Neural cell (in vitro differentiated cells): ENCODE data around the gene GABPB2. TPM values are rescaled to one million over a fixed set of nuclear protein-coding genes. Genes with fewer than 3 reads are reported as not detected.

Experiments
- H2AFZ ChIP-seq: fragments of 200-600, 300-800 bp; sonication (generic), shearing (Covaris generic); 2 replicates; pipeline ENCODE4 v1.6.0; 2014; ENCODE audit warnings: low read depth, mild to moderate bottlenecking, antibody characterized with exemption, low read length, moderate library complexity
- H3F3A ChIP-seq: fragments of 200-600 bp; shearing (Covaris generic); 2 replicates; pipeline ENCODE4 v1.6.1; 2016; ENCODE audit warnings: mild to moderate bottlenecking, moderate library complexity, mixed read lengths, antibody characterized with exemption, low read length; ENCODE audit not compliant: insufficient read depth, poor library complexity, severe bottlenecking
- H3K27ac ChIP-seq: fragments of 200-600, 300-800 bp; sonication (generic), shearing (Covaris generic); 2 replicates; pipeline ENCODE4 v1.5.1; 2014; ENCODE audit warnings: mild to moderate bottlenecking, low read length, moderate library complexity
- H3K27me3 ChIP-seq: fragments of 300-800, 200-600 bp; sonication (generic), shearing (Covaris generic); 2 replicates; pipeline ENCODE4 v1.6.0; 2014; ENCODE audit warnings: mild to moderate bottlenecking, low read depth, low read length, moderate library complexity; ENCODE audit not compliant: insufficient read depth
- H3K36me3 ChIP-seq: fragments of 300-800, 200-600 bp; sonication (generic), shearing (Covaris generic); 2 replicates; pipeline ENCODE4 v1.5.1; 2014; ENCODE audit warnings: mild to moderate bottlenecking, antibody characterized with exemption, low read length, moderate library complexity; ENCODE audit not compliant: insufficient read depth
- H3K4me2 ChIP-seq: fragments of 300-800, 200-600 bp; sonication (generic), shearing (Covaris generic); 2 replicates; pipeline ENCODE4 v1.6.0; 2014; ENCODE audit warnings: mild to moderate bottlenecking, low read length
- H3K4me3 ChIP-seq: fragments of 300-800, 200-600 bp; sonication (generic), shearing (Covaris generic); 2 replicates; pipeline ENCODE4 v1.5.1; 2014; ENCODE audit warnings: mild to moderate bottlenecking, low read length, moderate library complexity
- H3K79me2 ChIP-seq: fragments of 200-600 bp; shearing (Covaris generic); replicated peaks from 2 replicates; pipeline ENCODE4 v1.6.0; 2014; ENCODE audit warnings: mild to moderate bottlenecking, low read length, moderate library complexity; ENCODE audit not compliant: insufficient read depth
- H3K9ac ChIP-seq: fragments of 300-800, 200-600 bp; sonication (generic), shearing (Covaris generic); 2 replicates; pipeline ENCODE4 v1.6.1; 2016; ENCODE audit warnings: mild to moderate bottlenecking, low read length, mixed read lengths
- H3K9me2 ChIP-seq: fragments of 200-600 bp; shearing (Covaris generic); 2 replicates; pipeline ENCODE4 v1.6.1; 2016; ENCODE audit warnings: mild to moderate bottlenecking, low read length, mixed read lengths; ENCODE audit not compliant: insufficient read depth
- H3K9me3 ChIP-seq: fragments of 200-600, 300-800 bp; sonication (generic), shearing (Covaris generic); 2 replicates; pipeline ENCODE4 v1.6.1; 2016; ENCODE audit warnings: mild to moderate bottlenecking, mixed run types, low read length, moderate library complexity, mixed read lengths
- H4K20me1 ChIP-seq: fragments of 200-600 bp; shearing (Covaris generic); 2 replicates; pipeline ENCODE4 v1.6.1; 2016; ENCODE audit warnings: mild to moderate bottlenecking, mixed run types; ENCODE audit not compliant: insufficient read depth
- CTCF ChIP-seq: fragments of 450-650 bp; IDR thresholded peaks from 2 replicates; pipeline ENCODE4 v1.5.1; 2014; ENCODE audit warnings: antibody characterized with exemption, mild to moderate bottlenecking, moderate library complexity; ENCODE audit not compliant: poor library complexity, severe bottlenecking
- EP300 ChIP-seq: fragments of 450-650 bp; conservative IDR thresholded peaks from 2 replicates; pipeline ENCODE4 v1.6.1; 2014; ENCODE audit warnings: antibody characterized with exemption, mild to moderate bottlenecking, moderate library complexity; ENCODE audit not compliant: poor library complexity, severe bottlenecking
- EZH2 ChIP-seq: fragments of 200-600, 300-800 bp; shearing (Covaris generic), sonication (generic); IDR thresholded peaks from 2 replicates; pipeline ENCODE4 v1.6.1; 2014; ENCODE audit warnings: antibody characterized with exemption, low read length, borderline replicate concordance, mild to moderate bottlenecking; ENCODE audit not compliant: insufficient read depth, poor library complexity, severe bottlenecking
- MXI1 ChIP-seq: fragments of 450-650 bp; conservative IDR thresholded peaks from 2 replicates; pipeline ENCODE4 v1.6.1; 2014; ENCODE audit warnings: antibody characterized with exemption, mild to moderate bottlenecking; ENCODE audit not compliant: poor library complexity, severe bottlenecking
- POLR2AphosphoS5 ChIP-seq: IDR thresholded peaks from 2 replicates; pipeline ENCODE4 v1.6.1; 2012
- RAD21 ChIP-seq: fragments of 450-650 bp; conservative IDR thresholded peaks from 2 replicates; pipeline ENCODE4 v1.6.1; 2014; ENCODE audit warnings: antibody characterized with exemption, mild to moderate bottlenecking, moderate library complexity
- REST ChIP-seq: IDR thresholded peaks from 2 replicates; pipeline ENCODE4 v1.6.1; 2012; ENCODE audit warnings: borderline replicate concordance
- SMC3 ChIP-seq: fragments of 450-650 bp; conservative IDR thresholded peaks from 2 replicates; pipeline ENCODE4 v1.6.1; 2014; ENCODE audit warnings: antibody characterized with exemption, mild to moderate bottlenecking, moderate library complexity; ENCODE audit not compliant: poor library complexity
- TAF1 ChIP-seq: IDR thresholded peaks from 2 replicates; pipeline ENCODE4 v1.6.1; 2012; ENCODE audit warnings: low read depth
- polyA plus RNA-seq: library from polyadenylated mRNA; depleted of rRNA; stranded (reverse); fragments of >200 nt; gene quantifications from 2 replicates; pipeline ENCODE4 v1.2.3, GENCODE V29; 2014

The GABPB2 gene
- polyA plus RNA-seq, 1 donor from 2014 or later = 4.1 TPM

GRCh38 chr1:151124763-151125403 is 54.3 kb downstream of the GABPB2 start:
- H3F3A ChIP-seq = no peaks in the 10 kb centered on the region
- H2AFZ ChIP-seq = no peak overlapping the region
- no peak overlapping the region for H3K4me2 ChIP-seq
- H3K36me3 ChIP-seq = no peaks in the 10 kb centered on the region
- H3K27ac ChIP-seq = no peak overlapping the region
- no peak overlapping the region for H3K9ac ChIP-seq
- no peak for TF ChIP-seq CTCF
- TF ChIP-seq MXI1 = no peak
- no peak for TF ChIP-seq POLR2AphosphoS5
- TF ChIP-seq TAF1 = no peak
- no peak for TF ChIP-seq SMC3
- TF ChIP-seq RAD21 = no peak
- TF ChIP-seq EP300 = no peak
- TF ChIP-seq EZH2 = no peak
- TF ChIP-seq REST = no peak
- H3K4me3 ChIP-seq = no peak overlapping the region
- no peaks in the 10 kb centered on the region for H3K9me3 ChIP-seq
- no peaks in the 10 kb centered on the region for H4K20me1 ChIP-seq
- no peaks in the 10 kb centered on the region for H3K27me3 ChIP-seq
- H3K9me2 ChIP-seq = no peaks in the 10 kb centered on the region
- no peaks in the 10 kb centered on the region for H3K79me2 ChIP-seq

- Histone ChIP-seq H3K79me2 (no peaks in the 10 kb centered on the region), H3K9me3 (no peaks in the 10 kb centered on the region), H3F3A (no peaks in the 10 kb centered on the region), H3K9me2 (no peaks in the 10 kb centered on the region), H3K9ac (no peak overlapping the region), H3K27ac (no peak overlapping the region), H3K36me3 (no peaks in the 10 kb centered on the region), H4K20me1 (no peaks in the 10 kb centered on the region), H3K4me3 (no peak overlapping the region), H3K4me2 (no peak overlapping the region), H3K27me3 (no peaks in the 10 kb centered on the region), H2AFZ (no peak overlapping the region)
- no peak for TF ChIP-seq POLR2AphosphoS5
- TF ChIP-seq TAF1 = no peak
- TF ChIP-seq EP300 = no peak
- no peak for TF ChIP-seq EZH2
- no peak for TF ChIP-seq REST
- no peak for TF ChIP-seq RAD21
- TF ChIP-seq CTCF = no peak
These were observed 58.2 kb downstream of the GABPB2 start for GRCh38 chr1:151128800-151129199.
